Right lobe of liver (tissue), 4 donors: ENCODE data around the gene CLIC2.

ENCODE experiments used
- POLR2A ChIP-seq: fragments of 450-650 bp; IDR thresholded peaks from one replicate; pipeline ENCODE4 v1.6.1; 2017; ENCODE audit warnings: antibody characterized with exemption, mild to moderate bottlenecking
- TF ChIP-seq, protein P1 (sequence below), 4 donors: fragments of 200-600 bp in 3 of 4; fragments of 450-650 bp in 1 of 4; IDR thresholded peaks; one replicate each; pipeline versions ENCODE4 v1.5.1 to v1.8.0; 2016 to 2022; ENCODE audit warnings: antibody characterized with exemption in 4 of 4, mild to moderate bottlenecking in 2 of 4
- donor health status: DM: no; HTN: no; CAD: no.
- donor health status: DM: no; HTN: no; CAD: no.
- donor health status: DM: no; HTN: yes; CAD: no.

GRCh38 chrX:155263854-155264628 is 70.4 kb downstream of the CLIC2 start, which contains the start of gene RAB39B:
- TF ChIP-seq, protein P1, sequence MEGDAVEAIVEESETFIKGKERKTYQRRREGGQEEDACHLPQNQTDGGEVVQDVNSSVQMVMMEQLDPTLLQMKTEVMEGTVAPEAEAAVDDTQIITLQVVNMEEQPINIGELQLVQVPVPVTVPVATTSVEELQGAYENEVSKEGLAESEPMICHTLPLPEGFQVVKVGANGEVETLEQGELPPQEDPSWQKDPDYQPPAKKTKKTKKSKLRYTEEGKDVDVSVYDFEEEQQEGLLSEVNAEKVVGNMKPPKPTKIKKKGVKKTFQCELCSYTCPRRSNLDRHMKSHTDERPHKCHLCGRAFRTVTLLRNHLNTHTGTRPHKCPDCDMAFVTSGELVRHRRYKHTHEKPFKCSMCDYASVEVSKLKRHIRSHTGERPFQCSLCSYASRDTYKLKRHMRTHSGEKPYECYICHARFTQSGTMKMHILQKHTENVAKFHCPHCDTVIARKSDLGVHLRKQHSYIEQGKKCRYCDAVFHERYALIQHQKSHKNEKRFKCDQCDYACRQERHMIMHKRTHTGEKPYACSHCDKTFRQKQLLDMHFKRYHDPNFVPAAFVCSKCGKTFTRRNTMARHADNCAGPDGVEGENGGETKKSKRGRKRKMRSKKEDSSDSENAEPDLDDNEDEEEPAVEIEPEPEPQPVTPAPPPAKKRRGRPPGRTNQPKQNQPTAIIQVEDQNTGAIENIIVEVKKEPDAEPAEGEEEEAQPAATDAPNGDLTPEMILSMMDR (IDR thresholded peaks at IDR 0.05), result no peak
- TF ChIP-seq POLR2A, result no peak
